Activated gamma-delta T cell (primary cell): Measurements from ENCODE around the gene NPAS4.
"Not testable (repeated sequence)": the region's sequence is repeated elsewhere in the genome, so short reads cannot be mapped to it uniquely, and the experiment has no call there.

ENCODE experiments used
- DNase-seq: peaks from one replicate; lab custom pipeline; 2025; lab: John Stamatoyannopoulos, UW
- total RNA-seq, 2 donors: gene quantifications; one replicate each; lab custom pipeline; 2026; lab: John Stamatoyannopoulos, UW

NPAS4 gene
- total RNA-seq: 0 to 0.05 reads per million in 2 donors

DNA sequence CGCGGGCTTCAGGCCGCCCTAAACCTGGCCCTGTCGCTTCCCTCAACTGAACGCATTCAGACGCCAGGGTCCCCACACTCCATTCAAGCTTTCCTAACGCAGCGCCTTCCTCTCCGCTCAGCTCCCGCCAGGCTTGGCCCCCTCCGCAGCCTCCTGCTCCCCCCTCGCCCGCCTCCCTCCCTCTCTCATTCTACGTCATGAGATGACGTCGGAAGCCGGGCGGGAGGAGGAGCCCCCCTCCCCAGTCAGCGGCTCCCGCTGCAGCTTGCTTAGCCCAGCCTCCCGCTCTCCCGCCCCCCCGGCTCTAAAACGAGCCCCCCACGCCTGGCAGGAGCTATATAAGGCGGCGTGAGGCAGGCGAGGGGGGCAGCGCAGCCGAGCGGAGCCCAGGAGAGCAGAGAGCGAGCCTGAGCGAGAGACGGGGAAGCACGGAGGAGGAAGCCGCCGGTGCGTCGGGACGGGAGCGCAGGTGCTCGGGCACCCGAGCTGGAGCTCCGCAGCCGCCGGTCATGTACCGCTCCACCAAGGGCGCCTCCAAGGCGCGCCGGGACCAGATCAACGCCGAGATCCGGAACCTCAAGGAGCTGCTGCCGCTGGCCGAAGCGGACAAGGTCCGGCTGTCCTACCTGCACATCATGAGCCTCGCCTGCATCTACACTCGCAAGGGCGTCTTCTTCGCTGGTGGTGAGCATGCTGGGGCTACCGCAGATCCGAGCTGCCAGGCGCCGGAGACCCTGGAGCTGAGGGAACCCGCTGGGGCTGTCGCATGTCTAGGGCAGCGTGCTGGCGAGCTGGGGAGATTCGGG, at the start of gene NPAS4:
TSS of gene NPAS4 (plus strand) at position 365 of the 806 bp plus-strand sequence. CDS start at position 510, 145 bp downstream.
- no peak for DNase-seq

GRCh38 chr11:66371627-66372415, 49.0 kb upstream of the NPAS4 start, which contains the start of gene SLC29A2:
TSS of gene SLC29A2 (minus strand) at chr11:66371760. CDS start at chr11:66371591, 169 bp downstream.
- DNase-seq: peak; percentile 63

GRCh38 chr11:66373265-66373664, 47.6 kb upstream of the NPAS4 start:
- no peak for DNase-seq

DNA sequence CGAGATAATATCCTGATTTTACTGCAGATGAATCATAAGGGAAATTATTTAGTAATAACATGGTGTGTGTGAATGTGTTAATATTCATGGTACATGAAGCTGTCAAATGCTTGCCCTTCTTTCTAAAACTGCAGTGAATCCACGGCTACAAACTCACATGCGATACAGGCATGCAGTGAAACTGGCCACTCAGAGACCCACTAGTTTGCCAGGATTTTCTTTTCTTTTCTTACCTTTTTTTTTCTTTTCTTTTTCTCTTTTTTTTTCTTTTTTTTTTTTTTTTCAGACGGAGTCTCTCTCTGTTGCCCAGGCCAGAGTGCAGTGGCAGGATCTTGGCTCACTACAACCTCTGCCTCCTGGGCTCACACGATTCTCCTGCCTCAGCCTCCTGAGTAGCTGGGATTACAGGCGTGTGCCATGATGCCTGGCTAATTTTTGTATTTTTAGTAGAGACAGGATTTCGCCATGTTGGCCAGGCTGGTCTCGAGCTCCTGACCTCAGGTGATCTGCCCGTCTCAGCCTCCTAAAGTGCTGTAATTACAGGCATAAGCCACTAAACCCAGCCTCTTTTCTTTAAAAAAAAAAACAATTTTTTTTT, 47.0 kb upstream of the NPAS4 start:
- DNase-seq: not testable (repeated sequence)

GRCh38 chr11:66380264-66380663, 40.6 kb upstream of the NPAS4 start:
- not testable (repeated sequence) for DNase-seq

- DNase-seq: not testable (repeated sequence)
Observed at GRCh38 chr11:66384316-66384715, 36.5 kb upstream of the NPAS4 start.

- DNase-seq: no peak
Observed at GRCh38 chr11:66386171-66387069, 34.4 kb upstream of the NPAS4 start.

GRCh38 chr11:66388780-66389386, 32.0 kb upstream of the NPAS4 start:
- no peak for DNase-seq

DNA sequence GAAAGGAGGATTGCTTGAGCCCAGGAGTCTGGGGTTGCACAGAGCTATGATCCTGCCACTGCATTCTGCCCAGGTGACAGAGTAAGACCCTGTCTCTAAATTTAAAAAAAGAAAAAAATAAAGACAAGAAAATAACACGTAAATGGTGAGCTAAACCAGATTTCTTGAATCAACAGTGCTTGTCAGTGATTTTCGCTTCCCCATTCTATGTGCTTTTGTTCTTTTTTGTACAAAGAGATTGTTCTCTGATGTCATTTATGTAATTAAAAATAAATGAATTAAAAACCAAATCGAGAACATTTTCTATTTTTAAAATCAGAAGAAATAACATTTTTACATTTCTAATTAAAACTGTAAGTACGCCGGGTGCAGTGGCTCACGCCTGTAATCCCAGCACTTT, 29.5 kb upstream of the NPAS4 start:
- DNase-seq: no peak

GRCh38 chr11:66393954-66394353, 26.9 kb upstream of the NPAS4 start:
- no peak for DNase-seq

- DNase-seq: no peak
Observed at GRCh38 chr11:66407651-66408050, 13.2 kb upstream of the NPAS4 start.

DNA sequence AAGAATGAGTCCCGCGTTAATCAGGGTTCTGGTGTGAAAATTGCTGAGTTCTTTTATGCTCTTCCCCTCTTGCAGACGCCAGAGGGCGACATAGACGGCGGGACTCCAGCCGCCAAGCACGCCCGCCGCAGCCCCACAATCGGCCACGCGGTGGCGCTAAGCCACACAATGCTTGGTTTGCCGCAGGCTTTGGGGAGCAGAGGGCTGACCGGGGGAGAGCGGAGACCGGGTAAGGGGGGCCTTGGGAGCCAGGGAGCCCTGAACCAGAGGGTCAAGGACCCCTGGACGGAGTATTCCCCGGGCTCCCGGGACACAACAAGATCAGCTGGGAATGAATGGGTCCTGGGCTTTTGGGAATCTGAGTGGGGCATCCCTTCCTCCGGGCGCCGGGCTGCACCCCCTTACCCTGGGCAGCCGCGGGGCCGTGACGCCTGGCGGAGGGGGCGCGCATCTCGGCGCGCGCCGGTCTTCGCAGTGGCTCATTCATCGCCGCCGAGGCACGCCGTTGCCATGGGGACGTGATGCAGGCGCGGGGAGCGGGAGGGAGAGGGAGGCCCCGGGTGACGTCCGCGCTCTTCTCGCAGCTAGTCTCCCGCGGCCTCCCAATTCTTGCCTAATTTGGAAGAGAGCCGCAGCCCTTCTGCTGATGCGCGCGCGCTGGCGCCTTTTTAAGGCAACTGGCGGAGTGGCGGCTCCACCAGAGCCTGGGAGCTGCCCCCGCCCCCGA, 12.2 kb upstream of the NPAS4 start:
- DNase-seq: peak; percentile 74

- no peak for DNase-seq
Observed at GRCh38 chr11:66409226-66409625, 11.6 kb upstream of the NPAS4 start.

DNA sequence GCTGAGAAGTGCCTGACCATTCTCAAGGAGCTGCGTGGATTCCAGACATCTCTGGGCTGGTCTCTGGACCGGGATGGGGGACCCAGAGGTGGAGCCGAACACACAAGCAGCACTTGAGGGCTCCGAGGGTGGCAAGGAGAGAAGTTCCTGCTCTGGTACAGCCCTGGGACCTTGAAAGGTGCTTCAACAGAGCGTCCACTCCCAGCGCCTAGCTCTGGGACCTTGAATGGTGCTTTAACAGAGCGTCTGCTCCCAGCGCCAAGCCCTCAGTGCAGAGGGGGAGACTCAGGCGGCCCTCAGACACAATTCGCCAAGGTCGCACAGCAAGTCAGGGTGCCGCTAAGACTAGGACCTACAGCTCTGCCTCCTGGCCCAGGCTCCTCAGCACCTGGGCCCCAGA, 10.6 kb upstream of the NPAS4 start:
- no peak for DNase-seq

DNA sequence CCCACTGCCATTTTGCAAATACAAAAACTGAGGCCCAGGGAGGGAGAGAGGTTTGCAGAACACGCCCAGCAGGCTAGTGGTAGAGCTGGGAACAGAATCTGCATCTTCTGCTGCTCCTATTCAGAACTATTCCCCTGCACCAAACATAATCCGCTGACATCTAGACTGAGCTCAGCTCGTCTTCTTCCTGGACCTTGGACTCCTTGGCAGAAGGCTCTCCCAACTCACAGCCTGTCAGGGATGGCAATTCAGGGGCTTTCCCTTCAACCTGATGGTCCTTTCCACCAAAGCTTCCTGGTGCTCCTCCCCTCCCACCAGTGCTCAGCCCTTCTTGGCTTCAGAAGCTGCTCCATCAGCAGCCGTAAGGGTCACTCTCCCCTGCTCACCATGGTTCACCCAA, 9.5 kb upstream of the NPAS4 start:
- no peak for DNase-seq

GRCh38 chr11:66412110-66412509, 8.7 kb upstream of the NPAS4 start:
- DNase-seq: no peak

GRCh38 chr11:66413167-66413566, 7.7 kb upstream of the NPAS4 start:
- DNase-seq: no peak

GRCh38 chr11:66414120-66414934, 6.5 kb upstream of the NPAS4 start:
- no peak for DNase-seq

DNA sequence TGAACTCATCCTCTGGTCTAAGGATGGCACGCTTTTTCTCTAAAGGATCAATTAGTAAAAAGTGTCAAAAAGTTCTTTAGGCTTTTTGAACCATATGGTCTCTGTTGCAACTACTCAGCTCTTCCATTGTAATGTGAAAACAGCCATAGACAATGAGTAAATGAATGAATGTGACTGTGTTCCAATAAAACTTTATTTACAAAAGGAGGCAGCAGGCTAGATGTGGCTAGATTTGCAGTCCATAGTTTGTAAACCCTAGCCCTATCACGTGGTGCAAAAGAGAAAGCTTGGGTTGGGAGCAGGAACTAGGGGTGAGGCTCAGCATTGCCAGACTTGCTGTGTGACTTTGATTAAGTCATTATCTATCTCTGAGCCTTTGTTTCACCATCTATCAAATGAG, 5.4 kb upstream of the NPAS4 start:
- no peak for DNase-seq
